Measurements from ENCODE around the gene CD99. TPM values are rescaled to one million over a fixed set of nuclear protein-coding genes. Genes with fewer than 3 reads are reported as not detected.
A peak's percentile ranks its signal among the peaks of the same experiment; 100 is the strongest.

CD99 gene
- 955 TPM for polyA plus RNA-seq (2013, experiment 1 of 2)
- 984 TPM for polyA plus RNA-seq (2013, experiment 2 of 2)

- Histone ChIP-seq H3K27ac (ENCODE audit: low read length, poor library complexity, severe bottlenecking) (peak within 1 kb of the TSS; percentile 78), H3K36me3 (ENCODE audit: control insufficient read depth in 1 of 2, insufficient read depth in 2 of 2, low read depth in 1 of 2, low read length in 2 of 2) (peaks cover 2 to 7% of the 10 kb centered on the region in 2 experiments), H3K27me3 (ENCODE audit: control insufficient read depth in 1 of 2, insufficient read depth in 1 of 2, low read length in 2 of 2) (no peaks in the 10 kb centered on the region), H3K14ac (ENCODE audit: low read length in 2 of 2) (peak within 1 kb of the TSS; percentile 77 to 88), H3K4me2 (ENCODE audit: low read length, poor library complexity, severe bottlenecking) (peak within 1 kb of the TSS; percentile 95), H2BK120ac (ENCODE audit: low read depth, low read length) (peak within 1 kb of the TSS; percentile 89), H3K4me3 (ENCODE audit: insufficient read depth in 1 of 2, low read depth in 1 of 2, low read length in 2 of 2) (peak within 1 kb of the TSS; percentile 96 to 99), H3K18ac (ENCODE audit: low read depth in 1 of 2, low read length in 2 of 2) (peak within 1 kb of the TSS; percentile 95 to 98), H2BK5ac (ENCODE audit: low read depth, low read length, poor library complexity, severe bottlenecking) (peak within 1 kb of the TSS; percentile 71), H3K4ac (ENCODE audit: low read depth in 1 of 2, low read length in 2 of 2) (peak within 1 kb of the TSS; percentile 77 to 92), H3K4me1 (ENCODE audit: control insufficient read depth, insufficient read depth, low read depth, low read length) (peaks cover 23% of the 10 kb centered on the region), H3K23ac (ENCODE audit: low read length in 2 of 2) (peak within 1 kb of the TSS in 1 of 2 experiments; percentile 97), H3K9me3 (ENCODE audit: control insufficient read depth, low read length) (no peaks in the 10 kb centered on the region), H2AK5ac (ENCODE audit: low read length, severe bottlenecking) (peak within 1 kb of the TSS; percentile 55), H2BK12ac (ENCODE audit: low read length in 2 of 2) (peak within 1 kb of the TSS; percentile 32 to 86), H3K79me1 (replicated peaks; ENCODE audit: low read length, poor library complexity, severe bottlenecking) (no peaks in the 10 kb centered on the region), H4K91ac (ENCODE audit: low read length) (peak within 1 kb of the TSS; percentile 93), H2BK15ac (ENCODE audit: low read depth, poor library complexity, severe bottlenecking) (peak within 1 kb of the TSS; percentile 78), H2AFZ (ENCODE audit: low read depth, low read length) (peak within 1 kb of the TSS; percentile 46), H3K9ac (ENCODE audit: low read length) (peak within 1 kb of the TSS; percentile 97), H4K8ac (ENCODE audit: low read length) (peak within 1 kb of the TSS; percentile 92)
- peak; percentile 94 for DNase-seq
- WGBS: under 1% methylated on average over 46 of the region's 73 CpGs
Measured at GRCh38 chrX:2690856-2691542, at the start of gene CD99. Gene CD99, plus strand, starts transcription at chrX:2691295. Its CDS starts 66 bp downstream, at chrX:2691361.

- H3K36me3 ChIP-seq (ENCODE audit: control insufficient read depth in 1 of 2, insufficient read depth in 2 of 2, low read depth in 1 of 2, low read length in 2 of 2): peaks cover 3 to 15% of the 10 kb centered on the region in 2 experiments
- no peak overlapping the region for H3K27ac ChIP-seq (ENCODE audit: low read length, poor library complexity, severe bottlenecking)
- H3K14ac ChIP-seq (ENCODE audit: low read length in 2 of 2): no peak overlapping the region
- no peak overlapping the region for H4K8ac ChIP-seq (ENCODE audit: low read length)
- H3K27me3 ChIP-seq (ENCODE audit: control insufficient read depth in 1 of 2, insufficient read depth in 1 of 2, low read length in 2 of 2): no peaks in the 10 kb centered on the region
- WGBS: 91% methylated on average over 8 of the region's 8 CpGs
- no peak overlapping the region for H3K23ac ChIP-seq (ENCODE audit: low read length in 2 of 2)
- no peak overlapping the region for H4K91ac ChIP-seq (ENCODE audit: low read length)
- H3K4me1 ChIP-seq (ENCODE audit: control insufficient read depth, insufficient read depth, low read depth, low read length): no peaks in the 10 kb centered on the region
- H2BK5ac ChIP-seq (ENCODE audit: low read depth, low read length, poor library complexity, severe bottlenecking): no peak overlapping the region
- H2BK120ac ChIP-seq (ENCODE audit: low read depth, low read length): no peak overlapping the region
- no peak overlapping the region for H3K4ac ChIP-seq (ENCODE audit: low read depth in 1 of 2, low read length in 2 of 2)
- H2BK12ac ChIP-seq (ENCODE audit: low read length in 2 of 2): no peak overlapping the region
- H3K79me1 ChIP-seq (replicated peaks; ENCODE audit: low read length, poor library complexity, severe bottlenecking): no peaks in the 10 kb centered on the region
- no peak for DNase-seq
- no peaks in the 10 kb centered on the region for H3K9me3 ChIP-seq (ENCODE audit: control insufficient read depth, low read length)
- H2AK5ac ChIP-seq (ENCODE audit: low read length, severe bottlenecking): no peak overlapping the region
- no peak overlapping the region for H2AFZ ChIP-seq (ENCODE audit: low read depth, low read length)
- H3K4me2 ChIP-seq (ENCODE audit: low read length, poor library complexity, severe bottlenecking): no peak overlapping the region
- no peak overlapping the region for H3K9ac ChIP-seq (ENCODE audit: low read length)
- H3K4me3 ChIP-seq (ENCODE audit: insufficient read depth in 1 of 2, low read depth in 1 of 2, low read length in 2 of 2): no peak overlapping the region
- H3K18ac ChIP-seq (ENCODE audit: low read depth in 1 of 2, low read length in 2 of 2): no peak overlapping the region
- H2BK15ac ChIP-seq (ENCODE audit: low read depth, poor library complexity, severe bottlenecking): no peak overlapping the region
Measured at GRCh38 chrX:2642146-2642545, 48.9 kb upstream of the CD99 start.

GRCh38 chrX:2642791-2643190 is 48.3 kb upstream of the CD99 start:
- Histone ChIP-seq H3K18ac (ENCODE audit: low read depth in 1 of 2, low read length in 2 of 2) (no peak overlapping the region), H3K9me3 (ENCODE audit: control insufficient read depth, low read length) (no peaks in the 10 kb centered on the region)
- 90% methylated on average over 10 of the region's 10 CpGs for WGBS

GRCh38 chrX:2643880-2644279 is 47.2 kb upstream of the CD99 start:
- no peak overlapping the region for H3K4ac ChIP-seq (ENCODE audit: low read depth in 1 of 2, low read length in 2 of 2)
- no CpG with 5 or more reads among the region's 1 CpG for WGBS
- DNase-seq: no peak
- H2BK15ac ChIP-seq (ENCODE audit: low read depth, poor library complexity, severe bottlenecking): no peak overlapping the region
- H3K36me3 ChIP-seq (ENCODE audit: control insufficient read depth in 1 of 2, insufficient read depth in 2 of 2, low read depth in 1 of 2, low read length in 2 of 2): peaks cover 3 to 10% of the 10 kb centered on the region in 2 experiments
- H3K27me3 ChIP-seq (ENCODE audit: control insufficient read depth in 1 of 2, insufficient read depth in 1 of 2, low read length in 2 of 2): no peaks in the 10 kb centered on the region
- no peak overlapping the region for H3K27ac ChIP-seq (ENCODE audit: low read length, poor library complexity, severe bottlenecking)
- no peak overlapping the region for H3K23ac ChIP-seq (ENCODE audit: low read length in 2 of 2)
- no peak overlapping the region for H4K91ac ChIP-seq (ENCODE audit: low read length)
- no peak overlapping the region for H2BK120ac ChIP-seq (ENCODE audit: low read depth, low read length)
- no peaks in the 10 kb centered on the region for H3K4me1 ChIP-seq (ENCODE audit: control insufficient read depth, insufficient read depth, low read depth, low read length)
- no peak overlapping the region for H2BK5ac ChIP-seq (ENCODE audit: low read depth, low read length, poor library complexity, severe bottlenecking)
- H3K9me3 ChIP-seq (ENCODE audit: control insufficient read depth, low read length): no peaks in the 10 kb centered on the region
- no peak overlapping the region for H4K8ac ChIP-seq (ENCODE audit: low read length)
- no peak overlapping the region for H3K4me2 ChIP-seq (ENCODE audit: low read length, poor library complexity, severe bottlenecking)
- H3K18ac ChIP-seq (ENCODE audit: low read depth in 1 of 2, low read length in 2 of 2): no peak overlapping the region
- no peak overlapping the region for H2AFZ ChIP-seq (ENCODE audit: low read depth, low read length)
- no peak overlapping the region for H3K9ac ChIP-seq (ENCODE audit: low read length)
- no peak overlapping the region for H2BK12ac ChIP-seq (ENCODE audit: low read length in 2 of 2)
- no peak overlapping the region for H3K14ac ChIP-seq (ENCODE audit: low read length in 2 of 2)
- H3K4me3 ChIP-seq (ENCODE audit: insufficient read depth in 1 of 2, low read depth in 1 of 2, low read length in 2 of 2): no peak overlapping the region
- no peak overlapping the region for H2AK5ac ChIP-seq (ENCODE audit: low read length, severe bottlenecking)
- no peaks in the 10 kb centered on the region for H3K79me1 ChIP-seq (replicated peaks; ENCODE audit: low read length, poor library complexity, severe bottlenecking)

More at GRCh38 chrX:2642791-2643190, 48.3 kb upstream of the CD99 start:
- Histone ChIP-seq H3K4me3 (ENCODE audit: insufficient read depth in 1 of 2, low read depth in 1 of 2, low read length in 2 of 2) (no peak overlapping the region), H3K79me1 (replicated peaks; ENCODE audit: low read length, poor library complexity, severe bottlenecking) (no peaks in the 10 kb centered on the region), H2BK15ac (ENCODE audit: low read depth, poor library complexity, severe bottlenecking) (no peak overlapping the region), H2AFZ (ENCODE audit: low read depth, low read length) (no peak overlapping the region), H2AK5ac (ENCODE audit: low read length, severe bottlenecking) (no peak overlapping the region), H3K4me1 (ENCODE audit: control insufficient read depth, insufficient read depth, low read depth, low read length) (no peaks in the 10 kb centered on the region), H2BK120ac (ENCODE audit: low read depth, low read length) (no peak overlapping the region), H2BK5ac (ENCODE audit: low read depth, low read length, poor library complexity, severe bottlenecking) (no peak overlapping the region), H4K91ac (ENCODE audit: low read length) (no peak overlapping the region), H4K8ac (ENCODE audit: low read length) (no peak overlapping the region), H3K4me2 (ENCODE audit: low read length, poor library complexity, severe bottlenecking) (no peak overlapping the region), H3K27me3 (ENCODE audit: control insufficient read depth in 1 of 2, insufficient read depth in 1 of 2, low read length in 2 of 2) (no peaks in the 10 kb centered on the region), H3K36me3 (ENCODE audit: control insufficient read depth in 1 of 2, insufficient read depth in 2 of 2, low read depth in 1 of 2, low read length in 2 of 2) (peaks cover 3 to 15% of the 10 kb centered on the region in 2 experiments), H2BK12ac (ENCODE audit: low read length in 2 of 2) (no peak overlapping the region), H3K14ac (ENCODE audit: low read length in 2 of 2) (no peak overlapping the region), H3K9ac (ENCODE audit: low read length) (no peak overlapping the region), H3K27ac (ENCODE audit: low read length, poor library complexity, severe bottlenecking) (no peak overlapping the region), H3K23ac (ENCODE audit: low read length in 2 of 2) (no peak overlapping the region), H3K4ac (ENCODE audit: low read depth in 1 of 2, low read length in 2 of 2) (no peak overlapping the region)
- no peak for DNase-seq
